Measurements from ENCODE around the gene KRT1.

GRCh38 chr12:52714887-52715281, 34.7 kb upstream of the KRT1 start:
- TF ChIP-seq EZH2 (IDR thresholded peaks at IDR 0.05; ENCODE audit: borderline replicate concordance, control insufficient read depth, low read depth, low read length) (no peak), ELK1 (IDR thresholded peaks at IDR 0.05; ENCODE audit: low read depth, low read length) (no peak)

All from GM12878 (cell line).